RWPE2 (cell line): ENCODE results near the gene CTBP2.

Source experiments
- ATAC-seq: fragments of 200-7000 bp; cut with Tn5 transposase; 3 replicates; pipeline ENCODE4 v1.9.1; 2021; ENCODE audit warnings: low read depth
- DNase-seq: peaks from one replicate; pipeline ENCODE4 v3.0.0-alpha.2; 2020; ENCODE audit warnings: low spot score
- H3K27ac ChIP-seq: fragments of 450-650 bp; 2 replicates; pipeline ENCODE4 v1.5.1; 2017; ENCODE audit warnings: mild to moderate bottlenecking; ENCODE audit not compliant: poor library complexity, severe bottlenecking
- H3K27me3 ChIP-seq: fragments of 250-450 bp; sonication (Bioruptor Pico); 2 replicates; pipeline ENCODE4 v1.5.1; 2021; ENCODE audit warnings: mild to moderate bottlenecking, moderate library complexity; ENCODE audit not compliant: insufficient read depth, poor library complexity, severe bottlenecking
- H3K36me3 ChIP-seq: fragments of 250-450 bp; sonication (Bioruptor Pico); 2 replicates; pipeline ENCODE4 v1.5.1; 2020; ENCODE audit warnings: low read depth, mild to moderate bottlenecking, moderate library complexity
- H3K4me1 ChIP-seq: fragments of 250-450 bp; sonication (Bioruptor Pico); 2 replicates; pipeline ENCODE4 v1.5.1; 2021; ENCODE audit warnings: mild to moderate bottlenecking, moderate library complexity; ENCODE audit not compliant: insufficient read depth, poor library complexity, severe bottlenecking
- H3K4me3 ChIP-seq: fragments of 250-450 bp; sonication (Bioruptor Pico); 2 replicates; pipeline ENCODE4 v1.5.1; 2021; ENCODE audit warnings: mild to moderate bottlenecking, moderate library complexity; ENCODE audit not compliant: severe bottlenecking
- H3K9me3 ChIP-seq: fragments of 250-450 bp; sonication (Bioruptor Pico); 2 replicates; pipeline ENCODE4 v1.5.1; 2021; ENCODE audit warnings: mild to moderate bottlenecking, moderate library complexity; ENCODE audit not compliant: severe bottlenecking
- TF ChIP-seq, protein P1 (sequence below): fragments of 450-650 bp; IDR thresholded peaks from one replicate; pipeline ENCODE4 v1.5.1; 2017; ENCODE audit warnings: mild to moderate bottlenecking, moderate library complexity; ENCODE audit not compliant: poor library complexity, severe bottlenecking

CTBP2 gene

DNA sequence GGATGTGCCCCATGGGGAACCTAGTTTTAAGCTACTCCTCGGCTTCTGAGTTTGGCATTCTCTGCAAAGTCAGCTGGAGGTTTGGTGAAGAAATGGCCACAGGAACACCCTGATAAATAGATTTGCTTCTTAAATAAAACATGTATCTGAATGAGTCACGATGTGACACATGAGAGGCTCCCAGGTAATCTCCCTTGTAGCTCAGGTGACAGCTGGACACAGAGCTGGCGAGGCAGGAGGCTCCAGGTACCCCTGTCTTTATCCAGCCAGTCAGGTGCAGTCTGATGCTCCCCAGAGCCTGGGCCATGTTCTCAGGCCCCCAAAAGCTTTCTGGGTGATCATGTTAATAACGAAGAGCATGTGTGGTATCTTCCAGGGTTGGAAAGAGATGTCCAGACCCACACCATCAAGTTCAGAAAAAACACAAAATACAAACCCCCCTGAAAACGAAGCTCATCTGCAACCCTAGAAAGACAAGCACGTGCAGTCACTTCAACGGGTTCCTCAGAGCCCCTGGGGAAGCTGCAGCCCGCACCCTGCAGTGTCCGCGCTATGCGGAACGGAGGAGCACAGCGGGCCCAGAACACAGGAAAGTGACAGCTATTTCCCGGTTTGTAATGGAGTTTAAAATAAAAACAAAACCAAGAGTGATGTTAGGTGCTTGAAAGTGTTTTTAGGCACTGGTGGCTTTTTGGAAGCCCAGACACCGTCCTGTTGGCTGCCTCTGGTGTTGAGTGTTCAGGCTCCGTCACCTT is 149.0 kb downstream of the CTBP2 start:
- H3K4me1 ChIP-seq = peaks cover 33% of the 10 kb centered on the region
- DNase-seq (no peak), ATAC-seq (peak; percentile 19; the same call in 1 of the 3 replicates)
- TF ChIP-seq, protein P1, sequence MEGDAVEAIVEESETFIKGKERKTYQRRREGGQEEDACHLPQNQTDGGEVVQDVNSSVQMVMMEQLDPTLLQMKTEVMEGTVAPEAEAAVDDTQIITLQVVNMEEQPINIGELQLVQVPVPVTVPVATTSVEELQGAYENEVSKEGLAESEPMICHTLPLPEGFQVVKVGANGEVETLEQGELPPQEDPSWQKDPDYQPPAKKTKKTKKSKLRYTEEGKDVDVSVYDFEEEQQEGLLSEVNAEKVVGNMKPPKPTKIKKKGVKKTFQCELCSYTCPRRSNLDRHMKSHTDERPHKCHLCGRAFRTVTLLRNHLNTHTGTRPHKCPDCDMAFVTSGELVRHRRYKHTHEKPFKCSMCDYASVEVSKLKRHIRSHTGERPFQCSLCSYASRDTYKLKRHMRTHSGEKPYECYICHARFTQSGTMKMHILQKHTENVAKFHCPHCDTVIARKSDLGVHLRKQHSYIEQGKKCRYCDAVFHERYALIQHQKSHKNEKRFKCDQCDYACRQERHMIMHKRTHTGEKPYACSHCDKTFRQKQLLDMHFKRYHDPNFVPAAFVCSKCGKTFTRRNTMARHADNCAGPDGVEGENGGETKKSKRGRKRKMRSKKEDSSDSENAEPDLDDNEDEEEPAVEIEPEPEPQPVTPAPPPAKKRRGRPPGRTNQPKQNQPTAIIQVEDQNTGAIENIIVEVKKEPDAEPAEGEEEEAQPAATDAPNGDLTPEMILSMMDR = no peak
- H3K27ac ChIP-seq = peak overlapping the region; percentile 80
- H3K36me3 ChIP-seq = peaks cover 12% of the 10 kb centered on the region
- H3K9me3 ChIP-seq = no peaks in the 10 kb centered on the region
- no peaks in the 10 kb centered on the region for H3K27me3 ChIP-seq
- H3K4me3 ChIP-seq = no peak overlapping the region

DNA sequence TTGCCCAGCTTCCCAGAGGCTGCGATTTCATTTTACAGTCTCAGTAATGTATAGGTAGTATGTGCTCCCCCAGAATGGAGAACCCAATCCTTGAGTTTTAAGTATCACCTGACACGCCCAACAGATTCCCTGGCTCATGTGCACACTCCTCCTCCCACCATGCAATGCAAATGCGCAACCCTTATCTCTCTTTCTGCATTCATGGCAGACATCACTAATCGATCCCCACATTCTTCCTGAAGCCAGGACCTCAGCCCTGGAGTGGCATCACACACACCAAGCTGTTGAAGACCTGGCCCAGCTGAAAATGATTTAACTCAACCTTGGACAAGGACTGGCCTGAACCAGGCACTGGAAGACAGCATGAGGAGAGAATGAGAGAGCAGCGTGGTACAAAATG is 150.0 kb downstream of the CTBP2 start:
- no peaks in the 10 kb centered on the region for H3K9me3 ChIP-seq
- DNase-seq = no peak
- TF ChIP-seq, protein P1 = no peak
- no peak for ATAC-seq
- H3K36me3 ChIP-seq = peaks cover 18% of the 10 kb centered on the region
- H3K27me3 ChIP-seq = no peaks in the 10 kb centered on the region
- H3K27ac ChIP-seq = peak overlapping the region; percentile 80
- peaks cover 33% of the 10 kb centered on the region for H3K4me1 ChIP-seq
- H3K4me3 ChIP-seq = no peak overlapping the region

DNA sequence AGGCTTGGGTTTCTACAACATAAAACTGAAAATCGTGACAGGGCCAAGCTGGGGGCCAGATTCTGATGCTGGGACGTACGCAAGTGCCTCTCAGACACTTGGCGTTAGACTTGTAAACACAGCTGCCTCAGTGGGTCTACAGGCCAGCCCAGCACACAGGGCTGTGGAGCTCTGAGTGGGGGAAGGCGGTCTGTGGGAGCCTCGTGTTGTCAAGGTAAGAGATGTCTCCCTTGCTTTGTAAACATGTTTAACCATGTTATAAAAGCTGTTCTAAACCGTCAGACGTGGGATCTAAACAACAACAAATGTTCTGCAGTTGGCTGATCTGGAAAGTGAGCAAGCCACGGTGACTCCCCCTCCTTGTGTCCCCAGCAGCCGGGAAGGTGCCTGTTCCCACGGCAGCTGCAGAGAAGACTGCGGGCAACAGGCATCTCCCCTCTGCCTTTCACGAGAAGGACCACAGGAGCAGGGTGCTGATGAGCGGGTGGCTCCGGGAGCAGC is 150.7 kb downstream of the CTBP2 start:
- H3K4me3 ChIP-seq = no peak overlapping the region
- peaks cover 25% of the 10 kb centered on the region for H3K36me3 ChIP-seq
- peaks cover 33% of the 10 kb centered on the region for H3K4me1 ChIP-seq
- ATAC-seq (no peak), DNase-seq (peak; percentile 18)
- no peaks in the 10 kb centered on the region for H3K27me3 ChIP-seq
- H3K9me3 ChIP-seq = no peaks in the 10 kb centered on the region
- peak overlapping the region; percentile 80 for H3K27ac ChIP-seq
- TF ChIP-seq, protein P1 = no peak

DNA sequence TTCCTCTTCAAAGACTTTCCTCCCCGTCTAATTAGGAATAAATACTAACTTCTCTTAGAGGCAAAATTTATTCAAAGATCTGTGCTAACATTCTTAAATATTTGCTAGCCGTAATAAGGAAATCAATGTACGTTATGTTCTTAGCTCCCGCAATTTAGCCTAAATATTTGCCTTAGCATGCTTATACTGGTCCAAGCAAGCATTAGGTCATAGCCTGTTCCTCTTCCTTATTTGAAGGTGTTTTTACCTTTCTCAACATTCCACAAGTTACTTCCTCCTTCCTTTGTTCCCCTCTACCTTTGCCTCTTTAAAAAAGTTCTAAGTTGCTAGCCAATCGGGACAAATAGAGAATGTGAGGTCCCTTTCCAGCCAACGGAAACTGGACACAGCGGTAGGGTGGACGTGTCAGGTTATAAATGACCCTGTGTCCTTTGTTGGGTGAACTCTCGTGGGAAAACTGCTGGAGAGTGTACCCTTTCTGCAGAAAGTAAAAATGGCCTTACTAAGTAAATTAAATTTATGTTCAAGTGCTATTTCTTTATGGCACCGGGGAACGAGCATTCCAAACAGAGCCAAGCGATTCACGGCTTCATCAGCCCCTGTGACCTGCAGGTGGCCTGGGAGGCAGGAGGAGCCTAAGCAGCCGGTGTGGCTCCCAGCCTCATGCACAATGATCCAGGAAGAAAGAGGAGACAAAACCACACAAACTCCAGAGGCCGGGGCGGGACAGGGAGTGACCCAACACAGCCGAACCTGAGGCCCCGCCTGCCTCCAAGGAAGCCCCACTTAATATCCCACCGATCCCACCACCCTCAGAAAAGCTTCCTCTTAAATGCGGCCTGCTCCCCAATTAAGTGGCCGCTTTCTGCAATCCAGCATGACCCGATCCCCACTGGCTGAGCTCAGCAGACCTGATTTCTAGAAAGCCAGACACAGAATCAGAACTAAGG is 151.4 kb downstream of the CTBP2 start:
- H3K4me3 ChIP-seq = no peak overlapping the region
- no peaks in the 10 kb centered on the region for H3K27me3 ChIP-seq
- H3K4me1 ChIP-seq = peaks cover 33% of the 10 kb centered on the region
- ATAC-seq = peak; percentile 27; the same call in 2 of the 3 replicates
- DNase-seq = peak; percentile 45
- TF ChIP-seq, protein P1 = no peak
- no peaks in the 10 kb centered on the region for H3K9me3 ChIP-seq
- peaks cover 31% of the 10 kb centered on the region for H3K36me3 ChIP-seq
- H3K27ac ChIP-seq = peak overlapping the region; percentile 80
